GM19035 (cell line): Measurements from ENCODE around the gene LAMB4.

Source experiments
- ATAC-seq: cut with Tn5 transposase; IDR thresholded peaks from one replicate; pipeline ENCODE4 v1.9.1; 2021; ENCODE audit not compliant: unreplicated experiment

LAMB4 gene

DNA sequence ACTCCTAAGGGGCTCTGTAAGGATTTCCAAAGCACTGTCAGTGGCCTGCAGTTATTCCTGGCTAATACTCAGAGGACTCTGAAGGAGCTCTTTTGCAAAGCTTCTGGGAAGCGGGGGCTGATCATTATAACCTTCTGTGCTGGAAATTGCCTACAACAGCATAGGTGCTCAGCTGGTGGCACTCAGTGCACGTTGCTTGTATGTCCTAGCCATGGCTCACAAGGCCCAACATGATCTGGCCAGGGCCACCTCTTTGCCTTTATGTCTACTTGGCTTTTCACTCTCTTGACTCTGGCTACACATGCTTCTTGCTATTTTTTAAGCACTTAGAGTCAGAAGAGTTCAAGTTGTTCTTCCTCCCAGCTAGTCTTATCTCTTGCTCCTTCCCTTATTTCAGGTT is 17.5 kb downstream of the LAMB4 start:
- ATAC-seq: no peak

DNA sequence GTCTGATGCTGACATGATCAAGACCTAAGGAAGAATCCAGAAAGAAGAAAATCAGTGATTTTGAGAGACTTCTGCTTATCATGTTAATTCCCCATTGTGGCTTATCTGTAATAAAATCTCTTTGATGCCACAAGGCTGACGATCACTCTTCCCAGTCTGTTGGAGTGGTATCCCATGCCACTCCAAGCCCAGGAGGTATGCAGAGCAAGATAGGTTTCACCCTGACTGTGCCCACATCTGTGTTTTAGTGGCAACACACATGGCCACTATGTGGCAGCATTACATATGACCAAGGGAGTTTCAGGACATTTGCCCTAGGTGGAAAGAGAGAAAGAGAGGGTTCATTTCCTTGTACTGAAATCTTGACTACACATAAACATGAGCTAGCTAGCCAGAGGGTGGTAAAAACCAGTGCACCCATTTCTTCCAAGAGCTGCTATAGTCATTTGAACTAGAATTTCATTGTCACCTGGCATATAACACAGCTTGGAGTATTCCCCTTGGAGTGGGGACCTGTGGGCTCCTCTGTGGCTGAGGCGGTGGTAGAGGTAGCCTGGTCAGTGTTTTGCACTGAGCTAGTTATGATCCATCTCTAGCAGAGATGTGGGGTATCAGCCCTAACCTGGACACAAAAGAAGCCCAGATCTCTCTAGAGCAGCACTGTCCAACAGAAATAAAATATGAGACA is 20.8 kb downstream of the LAMB4 start:
- peak; percentile 58 for ATAC-seq

DNA sequence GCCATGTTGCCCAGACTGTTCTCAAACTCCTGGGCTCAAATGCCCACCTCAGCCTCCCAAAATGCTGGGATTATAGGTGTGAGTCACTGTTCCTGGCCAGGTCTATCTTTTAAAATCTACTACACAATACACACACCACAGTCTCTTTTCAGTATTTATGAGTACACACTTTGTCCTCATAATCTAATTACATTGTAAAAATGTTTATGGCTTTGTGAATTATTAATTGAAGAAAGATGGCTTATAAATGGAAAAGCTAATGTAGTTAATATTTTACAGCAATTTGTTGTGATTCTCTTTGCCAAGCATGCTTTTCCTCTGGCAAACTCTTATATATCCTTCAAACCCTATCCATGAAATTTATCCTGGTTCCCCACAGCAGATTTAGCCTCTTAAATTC is 22.0 kb downstream of the LAMB4 start:
- ATAC-seq: no peak

DNA sequence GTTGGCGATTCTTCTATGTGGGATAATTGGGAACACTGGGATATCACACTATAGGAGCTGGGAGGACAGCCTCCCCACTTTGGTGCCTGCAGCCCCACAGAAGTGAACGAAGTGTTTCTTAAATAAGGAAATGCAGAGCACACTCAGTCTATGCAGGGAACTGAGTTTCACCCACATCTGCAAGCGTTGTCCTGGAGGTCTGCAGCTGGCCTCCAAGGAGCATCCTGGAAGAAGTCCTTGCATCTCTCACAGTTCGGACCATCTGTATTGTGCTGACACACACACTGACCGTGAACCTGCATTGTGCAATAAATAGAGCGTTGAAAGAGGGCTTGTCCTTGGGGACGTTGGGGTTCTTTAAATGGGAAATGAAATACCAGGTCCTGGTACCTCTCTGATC is 25.8 kb downstream of the LAMB4 start:
- ATAC-seq: no peak

DNA sequence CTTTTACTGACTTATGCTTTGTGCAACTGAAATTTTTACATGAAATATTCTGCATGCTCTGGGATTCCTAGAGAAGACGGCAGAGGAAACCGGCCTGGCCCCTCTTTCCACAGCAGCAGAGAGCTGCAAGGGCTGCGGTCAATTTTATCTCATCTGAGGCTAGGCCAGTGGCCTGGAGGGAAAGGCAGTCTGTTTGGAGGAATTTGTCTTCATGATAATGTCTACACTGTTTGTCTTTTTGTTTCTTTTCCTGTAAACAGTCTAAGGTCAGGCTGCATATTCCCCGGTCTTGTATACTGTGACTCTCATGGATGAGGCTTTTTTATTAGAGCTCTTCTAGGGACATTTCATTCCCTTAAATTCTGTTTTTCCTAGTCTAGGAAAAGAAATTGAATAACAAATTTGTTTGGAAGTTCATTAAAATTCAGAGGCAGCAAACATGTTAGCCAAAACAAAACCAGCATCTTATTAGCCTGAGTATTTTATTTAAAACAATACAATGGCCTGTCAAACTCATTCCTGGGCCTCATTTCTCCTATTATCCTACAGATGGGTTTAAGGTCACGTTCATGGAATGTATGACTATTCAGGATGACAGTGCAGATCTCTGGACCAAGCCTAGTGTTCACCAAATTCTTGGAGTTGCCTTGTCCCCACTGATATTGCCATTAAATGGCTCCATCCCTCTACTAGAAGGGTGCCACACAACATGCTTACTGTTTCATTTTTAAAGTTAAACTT is 26.4 kb downstream of the LAMB4 start:
- ATAC-seq: no peak

DNA sequence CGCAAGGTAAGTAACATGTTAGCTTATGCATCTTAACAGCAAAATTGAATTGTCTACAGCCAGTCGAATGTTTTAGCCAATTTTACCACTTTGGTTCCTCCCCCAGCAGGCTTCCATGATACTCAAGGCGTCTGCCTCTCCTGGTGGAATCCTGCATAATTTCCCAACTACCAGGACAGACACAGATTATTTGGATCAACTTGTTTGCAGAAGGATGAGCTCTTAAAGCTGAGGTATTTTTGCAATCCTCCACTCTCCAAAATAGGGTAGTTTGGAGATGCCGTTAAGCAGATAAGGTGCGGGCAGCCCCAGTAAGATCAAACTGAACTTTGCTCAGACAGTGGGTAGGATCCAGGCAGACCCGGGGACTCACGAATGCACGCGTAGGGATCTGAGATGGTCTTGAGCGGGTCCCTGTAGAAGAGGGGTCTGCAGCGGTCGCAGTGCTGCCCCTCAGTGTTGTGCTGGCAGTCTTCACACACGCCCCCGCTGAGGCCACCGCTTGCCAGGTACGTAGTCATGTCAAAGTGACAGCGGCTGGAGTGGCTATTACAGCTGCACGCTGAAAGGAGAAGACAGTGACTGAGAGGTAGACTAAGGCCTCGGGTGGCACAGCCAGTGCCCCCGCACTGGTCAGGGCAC is 27.4 kb downstream of the LAMB4 start:
- no peak for ATAC-seq

DNA sequence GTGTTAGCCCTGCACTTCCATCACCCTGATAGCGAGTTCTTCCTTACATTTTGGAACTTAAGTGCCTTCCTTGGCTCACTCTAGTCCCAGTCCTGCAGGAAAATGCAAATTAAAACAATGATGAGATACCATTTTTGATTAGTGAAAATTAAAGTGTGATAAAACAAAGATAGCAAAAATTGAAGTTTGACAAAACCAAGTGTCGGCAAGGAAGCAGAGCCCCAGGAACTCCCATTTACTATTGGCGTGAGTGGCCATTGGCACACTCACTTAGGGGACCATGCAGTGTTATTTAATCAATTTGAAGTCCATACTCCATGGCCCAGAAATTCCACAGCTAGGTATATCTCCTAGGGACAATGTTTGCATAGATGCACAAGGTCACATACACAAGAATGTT is 28.4 kb downstream of the LAMB4 start:
- no peak for ATAC-seq

DNA sequence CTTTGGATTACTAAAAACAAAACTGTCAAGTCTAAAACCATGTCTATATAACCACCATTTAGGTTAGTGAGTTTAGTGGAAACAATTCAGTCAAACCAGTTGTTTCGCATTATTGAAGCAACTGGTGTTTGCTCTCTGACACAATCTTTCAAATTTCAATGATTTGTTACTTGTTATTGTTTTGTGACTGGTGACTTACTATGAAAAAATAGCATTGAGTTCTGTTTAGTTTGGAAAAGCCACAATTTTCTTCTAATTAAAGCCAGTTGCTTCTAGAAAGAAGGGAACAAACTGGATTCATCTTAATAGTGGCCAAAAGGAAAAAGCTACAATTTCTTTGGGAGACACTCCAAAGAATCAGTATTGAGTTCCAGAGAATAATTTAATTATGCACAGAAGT is 30.4 kb downstream of the LAMB4 start:
- no peak for ATAC-seq

DNA sequence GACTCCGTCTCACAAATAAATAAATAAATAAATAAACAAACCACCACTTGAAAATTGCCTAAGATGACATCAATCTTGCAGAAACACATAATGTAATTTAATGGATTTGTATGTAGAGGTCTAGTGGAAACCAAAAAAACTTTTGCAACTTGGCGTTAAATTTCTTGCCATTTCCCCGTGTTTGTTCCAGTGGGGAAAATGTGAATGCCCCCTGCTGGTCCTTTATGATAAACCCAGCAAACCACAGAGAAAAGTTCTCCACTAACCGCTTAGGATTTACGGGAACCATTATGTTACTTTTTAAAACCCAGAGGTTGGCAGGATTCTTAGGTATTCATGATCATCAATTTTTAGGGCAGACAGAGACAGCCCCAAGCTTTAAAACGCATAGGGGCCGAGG is 32.5 kb downstream of the LAMB4 start:
- ATAC-seq: no peak

DNA sequence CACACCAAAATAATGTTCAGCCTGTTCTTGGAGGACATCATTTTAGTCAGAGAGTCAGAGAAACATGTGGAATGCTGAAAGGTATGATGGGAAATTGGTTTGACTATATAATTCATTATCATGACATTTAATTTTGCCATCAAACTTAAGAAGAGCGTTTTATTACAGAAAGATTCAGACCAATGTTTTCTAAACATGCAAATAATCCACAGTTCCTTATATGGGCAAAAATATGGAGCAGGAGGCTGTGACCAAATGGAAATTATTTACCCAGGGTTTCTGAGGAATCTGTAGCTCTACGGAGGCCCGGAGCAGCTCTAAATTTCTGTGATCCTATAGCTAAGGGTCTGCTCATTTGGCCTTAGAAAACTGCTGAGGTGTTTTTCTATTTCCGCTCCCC is 33.2 kb downstream of the LAMB4 start:
- ATAC-seq: no peak

DNA sequence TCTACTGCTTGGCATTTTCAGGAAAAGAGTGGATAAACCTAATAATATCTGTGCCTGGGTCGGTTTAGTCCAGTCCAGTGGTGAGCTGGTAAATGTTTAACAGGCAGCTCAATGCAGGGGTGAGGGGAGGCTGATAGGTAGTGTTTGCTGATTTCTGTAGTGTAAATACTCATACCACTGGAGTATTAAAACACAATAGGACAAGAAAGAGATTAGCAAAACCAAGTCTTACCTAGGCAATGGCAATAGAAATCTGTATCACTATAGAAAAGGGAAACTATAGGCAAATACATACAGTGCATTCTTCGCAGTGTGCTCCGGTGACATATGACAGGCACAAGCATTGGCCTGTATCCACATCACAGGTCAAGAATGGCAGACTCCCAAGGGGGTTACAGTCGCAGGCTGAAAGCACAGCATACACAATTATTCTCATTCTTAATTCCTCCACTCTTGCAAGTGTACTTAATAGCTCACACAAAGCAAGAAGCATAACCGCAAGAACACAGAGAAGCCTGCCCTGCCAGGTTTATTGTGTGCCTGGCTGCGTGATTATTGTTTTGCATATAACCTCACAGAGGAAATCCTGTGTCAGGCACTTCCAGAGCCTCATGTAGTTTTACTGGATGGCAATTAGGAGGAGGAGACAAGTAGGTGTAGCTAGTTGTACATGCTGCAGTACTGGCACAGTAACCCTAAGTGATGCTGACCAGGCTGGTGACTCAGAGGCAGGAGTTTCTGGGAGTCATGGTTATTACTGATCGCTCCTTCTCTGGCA is 35.0 kb downstream of the LAMB4 start:
- ATAC-seq: no peak

DNA sequence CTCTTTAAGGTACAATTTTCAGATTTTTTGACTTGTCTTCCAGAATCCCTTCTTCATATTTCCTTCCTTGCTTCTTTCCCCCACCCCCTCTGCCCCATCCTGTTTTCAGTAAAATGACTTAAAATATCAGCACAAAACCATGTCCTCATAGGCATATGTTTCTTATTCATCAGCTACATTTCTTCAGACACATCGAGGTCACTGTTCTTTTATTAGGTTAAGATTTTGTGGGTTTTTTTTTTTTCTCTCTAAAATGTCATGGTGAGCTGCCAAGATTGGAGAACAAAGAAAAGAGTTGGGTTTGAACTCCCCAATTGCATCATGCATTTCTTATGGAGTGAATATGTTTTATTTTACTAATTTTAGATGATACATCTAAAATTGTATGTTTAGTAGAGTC is 35.8 kb downstream of the LAMB4 start:
- ATAC-seq: no peak

DNA sequence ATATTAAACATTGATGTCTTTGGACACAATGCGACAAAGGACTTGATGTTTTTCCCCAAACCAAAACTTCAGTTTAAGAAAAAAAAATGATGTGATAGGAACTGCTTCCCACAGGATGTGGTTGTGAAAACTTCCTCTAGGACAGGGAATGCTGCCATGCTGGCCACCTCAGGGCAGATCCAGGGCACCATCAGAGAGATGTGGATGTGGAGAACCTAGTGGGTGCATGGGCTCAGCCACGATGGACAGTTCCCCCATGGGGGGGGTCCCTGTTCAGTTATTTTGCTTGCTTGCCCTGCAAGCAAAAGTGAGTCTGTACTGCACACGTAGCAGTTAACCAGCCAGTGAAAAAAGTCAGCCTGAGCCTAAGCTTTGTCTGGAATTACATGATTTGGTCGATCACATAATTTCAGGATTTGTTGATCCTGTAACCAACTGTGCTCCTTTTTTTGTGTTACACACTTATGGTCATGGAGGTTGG is 36.3 kb downstream of the LAMB4 start:
- no peak for ATAC-seq

DNA sequence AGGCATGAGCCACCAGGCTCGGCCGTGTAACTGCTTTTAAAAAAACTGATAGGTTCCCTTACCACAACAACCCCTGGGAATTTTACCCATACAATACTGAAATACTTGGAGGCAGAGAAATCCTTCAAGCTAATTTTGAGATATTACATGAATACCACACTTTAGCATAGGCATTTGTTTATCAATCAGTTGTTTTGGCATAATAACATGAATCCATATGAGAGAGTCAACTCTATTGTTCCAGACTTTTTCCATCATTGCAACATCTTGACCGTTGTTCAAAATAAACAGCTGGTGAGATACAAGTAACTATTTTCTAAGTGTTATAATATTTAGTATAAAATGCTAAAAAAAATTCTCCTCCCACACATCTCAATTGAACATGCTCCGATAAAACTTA is 36.8 kb downstream of the LAMB4 start:
- ATAC-seq: no peak

DNA sequence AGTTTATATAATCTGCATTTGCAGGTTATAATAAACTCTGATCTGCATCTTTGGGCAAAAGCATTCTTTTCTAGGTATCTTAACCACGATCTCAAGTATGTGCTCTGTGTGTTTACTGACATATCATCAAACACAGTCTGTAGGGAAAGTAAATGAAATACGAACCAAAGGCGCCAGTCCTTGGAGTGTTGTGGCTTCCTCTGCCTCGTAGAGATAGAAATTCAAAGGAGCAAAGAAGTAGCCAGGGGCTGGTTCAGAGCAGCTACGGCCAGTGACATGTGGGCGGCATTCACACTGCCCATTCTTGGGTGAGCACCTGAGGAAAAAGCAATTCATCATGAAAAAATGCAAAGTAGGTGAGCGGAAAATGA is 38.7 kb downstream of the LAMB4 start:
- no peak for ATAC-seq

DNA sequence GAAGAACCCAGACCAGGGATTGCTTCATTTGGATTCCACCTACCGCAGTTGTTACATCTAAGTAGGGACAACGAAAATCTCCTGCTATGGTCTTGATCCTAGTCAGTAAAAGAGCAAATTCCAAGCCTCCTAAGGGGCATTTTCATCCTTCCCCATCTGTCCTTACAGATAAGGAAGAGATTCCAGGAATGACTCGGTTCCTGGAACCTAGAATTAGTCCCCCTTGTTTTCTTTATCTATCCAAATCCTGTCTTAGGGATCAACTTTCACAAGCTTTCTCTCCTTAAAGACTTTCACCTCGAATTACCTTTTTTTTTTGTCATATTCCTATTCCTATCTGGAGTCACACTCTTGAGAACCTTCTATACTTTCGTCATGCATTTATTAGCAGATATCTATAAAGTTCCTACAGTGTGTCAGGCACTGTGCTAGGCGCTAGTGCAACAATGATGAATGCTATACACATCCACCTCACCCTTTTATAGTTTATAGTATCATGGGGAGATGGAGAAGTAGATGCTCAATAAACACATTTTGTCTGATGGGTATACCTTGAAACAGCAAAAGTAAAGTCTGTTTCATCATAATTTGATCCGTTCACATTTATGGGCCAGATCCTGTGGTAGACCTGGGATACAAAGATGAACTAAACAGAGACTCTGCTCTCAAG is 39.2 kb downstream of the LAMB4 start:
- no peak for ATAC-seq

DNA sequence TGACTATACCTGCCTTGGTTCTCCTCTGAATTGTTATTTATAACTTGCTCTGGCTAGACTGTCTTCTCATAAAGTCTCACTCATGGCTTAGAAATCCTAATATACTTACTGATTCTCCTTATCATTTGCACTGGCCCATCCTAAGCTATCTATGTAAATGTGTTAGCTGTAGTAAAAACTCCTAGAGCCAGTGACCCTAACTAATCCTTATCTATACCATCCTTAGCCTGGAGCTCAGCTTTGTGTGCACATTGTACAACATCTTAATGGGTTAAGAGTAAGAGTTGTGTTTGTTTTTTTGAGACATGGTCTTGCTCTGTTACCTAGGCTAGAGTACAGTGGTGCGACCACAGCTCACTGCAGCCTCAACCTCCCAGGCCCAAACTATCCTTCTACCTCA is 40.8 kb downstream of the LAMB4 start:
- no peak for ATAC-seq

DNA sequence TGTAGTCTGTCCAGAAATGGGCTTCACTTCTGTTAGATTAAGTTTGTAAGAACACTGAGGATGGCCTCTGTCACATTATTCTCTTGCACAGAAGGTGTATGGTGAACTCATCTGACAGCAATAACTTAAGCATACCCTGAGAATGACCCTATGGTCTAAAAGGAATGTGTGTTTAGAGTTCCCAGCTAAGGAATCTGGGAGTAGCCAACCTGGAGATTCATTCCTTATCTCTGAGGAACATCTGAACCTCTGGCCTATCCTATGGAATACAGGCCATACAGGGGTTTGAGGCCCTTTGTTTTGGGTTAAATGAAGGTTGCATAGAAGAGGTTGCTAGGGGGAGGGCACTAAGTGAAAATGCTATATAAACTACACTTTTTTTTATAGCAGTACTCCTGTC is 41.4 kb downstream of the LAMB4 start:
- no peak for ATAC-seq

DNA sequence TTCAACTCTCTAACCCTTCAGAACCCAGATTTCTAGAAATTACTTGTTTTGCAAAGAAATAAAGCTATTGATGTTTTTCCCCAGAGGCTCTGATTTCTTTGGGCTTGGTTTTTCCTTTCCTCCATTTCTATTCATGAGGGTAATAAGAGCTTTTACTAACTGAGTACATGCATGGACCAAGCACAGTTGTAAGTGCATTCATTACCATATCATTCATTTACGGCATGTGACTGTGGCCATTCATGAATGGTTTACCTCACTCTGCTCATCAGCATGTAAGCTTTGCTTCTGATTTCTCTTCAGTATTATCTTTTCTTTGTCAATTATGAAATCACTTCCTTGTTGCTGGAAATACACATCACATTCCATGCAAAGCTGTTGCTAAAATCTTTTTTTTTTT is 42.4 kb downstream of the LAMB4 start:
- no peak for ATAC-seq

DNA sequence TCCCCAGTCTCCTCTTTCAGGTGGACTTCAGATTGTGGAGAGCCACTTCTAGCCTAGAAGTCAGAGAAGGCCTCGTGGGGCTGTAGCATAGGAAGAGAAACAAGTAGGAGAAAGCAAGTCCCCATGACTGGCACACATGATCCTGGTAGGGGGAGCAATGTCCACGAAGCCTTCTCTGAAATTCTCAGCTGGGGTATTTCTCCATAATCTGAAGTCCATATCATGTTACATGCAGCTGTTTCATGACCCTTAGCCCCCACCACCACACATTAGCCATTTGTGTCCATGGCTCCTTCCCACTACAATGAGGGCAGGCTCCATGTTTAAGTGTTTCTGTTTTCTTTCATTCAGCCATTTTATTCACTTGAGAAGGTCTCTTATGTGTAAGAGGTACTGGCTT is 43.2 kb downstream of the LAMB4 start:
- no peak for ATAC-seq

DNA sequence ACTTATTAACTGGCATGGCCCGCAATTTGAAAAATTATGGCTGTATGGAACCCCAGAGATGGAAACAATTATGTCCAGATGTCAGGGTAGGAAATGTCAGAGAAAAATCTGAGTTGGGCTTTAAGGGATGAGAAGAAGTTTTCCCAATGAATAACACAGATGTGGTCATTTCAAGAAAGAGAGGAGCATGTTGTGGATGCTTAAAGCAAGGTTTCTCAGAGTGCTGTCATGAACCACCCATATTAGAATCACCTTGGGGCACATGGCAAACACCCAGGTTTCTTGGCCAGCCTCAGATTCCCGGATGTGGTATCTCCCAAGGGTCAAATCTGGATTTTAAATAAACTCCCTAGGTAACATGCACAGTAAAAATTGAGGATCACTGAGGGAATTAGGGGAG is 43.6 kb downstream of the LAMB4 start:
- ATAC-seq: no peak
